H1 (cell line): ENCODE results near the gene LGALS12.

Experiments used
- BRCA1 ChIP-seq: IDR thresholded peaks from 2 replicates; pipeline ENCODE4 v1.6.1; 2012; ENCODE audit warnings: low read depth, low read length, improper control_type of control experiment
- CTCF ChIP-seq, 3 experiments: IDR thresholded peaks; 1 replicate in 2 of 3; 2 replicates in 1 of 3; pipeline versions ENCODE4 v1.5.1 to v1.6.1; 2011; ENCODE audit warnings: low read length in 3 of 3, mild to moderate bottlenecking in 3 of 3, inconsistent platforms in 2 of 3, low read depth in 1 of 3, moderate library complexity in 1 of 3; ENCODE audit not compliant: insufficient read depth in 1 of 3; ENCODE audit errors: control extremely low read depth in 1 of 3
- EP300 ChIP-seq, 2 experiments: IDR thresholded peaks; 1 replicate in 1 of 2; 2 replicates in 1 of 2; pipeline ENCODE4 v1.6.1; 2011 to 2012; ENCODE audit warnings: low read depth in 2 of 2, low read length in 2 of 2, mild to moderate bottlenecking in 2 of 2, borderline replicate concordance in 1 of 2, inconsistent platforms in 1 of 2, moderate library complexity in 1 of 2
- HDAC6 ChIP-seq: IDR thresholded peaks from one replicate; pipeline ENCODE4 v1.7.1; 2012; ENCODE audit warnings: low read depth, mild to moderate bottlenecking, inconsistent platforms, low read length, moderate library complexity
- POLR2A ChIP-seq, 2 experiments: IDR thresholded peaks; 1 replicate in 1 of 2; 2 replicates in 1 of 2; pipeline ENCODE4 v1.6.1; 2011; ENCODE audit warnings: low read depth in 2 of 2, low read length in 2 of 2, mild to moderate bottlenecking in 2 of 2; ENCODE audit errors: control extremely low read depth in 1 of 2
- RAD21 ChIP-seq, 2 experiments: IDR thresholded peaks in 1 of 2; conservative IDR thresholded peaks in 1 of 2; 2 replicates each; pipeline ENCODE4 v1.6.1; 2011; ENCODE audit warnings: low read depth in 2 of 2, low read length in 2 of 2, improper control_type of control experiment in 1 of 2, inconsistent platforms in 1 of 2, mild to moderate bottlenecking in 1 of 2, moderate library complexity in 1 of 2
- SIN3A ChIP-seq, 2 experiments: IDR thresholded peaks in 1 of 2; conservative IDR thresholded peaks in 1 of 2; 2 replicates each; pipeline ENCODE4 v1.6.1; 2011 to 2012; ENCODE audit warnings: low read length in 2 of 2, improper control_type of control experiment in 1 of 2, low read depth in 1 of 2, mild to moderate bottlenecking in 1 of 2
- SP2 ChIP-seq: IDR thresholded peaks from 2 replicates; pipeline ENCODE4 v1.6.1; 2012; ENCODE audit warnings: mild to moderate bottlenecking, low read length, inconsistent platforms
- SUZ12 ChIP-seq: fragments of 200-600 bp; sonication (generic); IDR thresholded peaks from 2 replicates; pipeline ENCODE4 v1.6.1; 2012; ENCODE audit warnings: mild to moderate bottlenecking, inconsistent platforms, low read length, moderate library complexity, mixed read lengths
- TBP ChIP-seq: IDR thresholded peaks from 2 replicates; pipeline ENCODE4 v1.6.1; 2011; ENCODE audit warnings: low read depth, low read length, improper control_type of control experiment
- TCF12 ChIP-seq: IDR thresholded peaks from 2 replicates; pipeline ENCODE4 v1.6.1; 2011; ENCODE audit warnings: low read depth, mild to moderate bottlenecking, low read length

GRCh38 chr11:63523151-63523550, 17.3 kb downstream of the LGALS12 start:
- TF ChIP-seq EP300 (IDR thresholded peaks at IDR 0.05; ENCODE audit: borderline replicate concordance in 1 of 2, low read depth in 2 of 2, low read length in 2 of 2) (no peak), SIN3A (conservative IDR thresholded peaks at IDR 0.05 in 1 of 2, IDR thresholded peaks at IDR 0.05 in 1 of 2; ENCODE audit: low read depth in 1 of 2, low read length in 2 of 2) (no peak), HDAC6 (no peak), CTCF (IDR thresholded peaks at IDR 0.05; ENCODE audit: control extremely low read depth in 1 of 3, insufficient read depth in 1 of 3, low read depth in 1 of 3, low read length in 3 of 3) (no peak), POLR2A (IDR thresholded peaks at IDR 0.05; ENCODE audit: control extremely low read depth in 1 of 2, low read depth in 2 of 2, low read length in 2 of 2) (no peak), BRCA1 (no peak), SP2 (no peak), TBP (no peak), RAD21 (IDR thresholded peaks at IDR 0.05 in 1 of 2, conservative IDR thresholded peaks at IDR 0.05 in 1 of 2; ENCODE audit: low read depth in 2 of 2, low read length in 2 of 2) (no peak), TCF12 (no peak), SUZ12 (no peak)
